T-helper 1 cell treated with Interleukin-12 subunit alpha and Interleukin-12 subunit beta and Interleukin-4 antibody, amounts not matched to agents 30 μg/mL and 1 μg/mL, for 36 hours (primary cell): ENCODE data around the gene ADNP2.
A peak's percentile ranks its signal among the peaks of the same experiment; 100 is the strongest.

Experiments used
- H3K27ac Mint-ChIP-seq: one replicate; pipeline ENCODE4 v1.8.0; 2021; ENCODE audit warnings: mild to moderate bottlenecking, mixed read lengths
- H3K27me3 Mint-ChIP-seq: one replicate; pipeline ENCODE4 v1.8.0; 2021; ENCODE audit warnings: low read depth, mixed read lengths
- H3K36me3 Mint-ChIP-seq: one replicate; pipeline ENCODE4 v1.8.0; 2021; ENCODE audit warnings: low read depth, mixed read lengths
- H3K4me1 Mint-ChIP-seq: one replicate; pipeline ENCODE4 v1.8.0; 2021; ENCODE audit warnings: low read depth, mixed read lengths
- H3K4me3 Mint-ChIP-seq: one replicate; pipeline ENCODE4 v1.8.0; 2021; ENCODE audit warnings: mild to moderate bottlenecking, moderate library complexity, mixed read lengths
- H3K9me3 Mint-ChIP-seq: one replicate; pipeline ENCODE4 v1.8.0; 2021; ENCODE audit warnings: mixed read lengths

ADNP2 gene

GRCh38 chr18:80167331-80167730 is 58.3 kb downstream of the ADNP2 start:
- no peak overlapping the region for H3K27ac Mint-ChIP-seq
- H3K4me3 Mint-ChIP-seq = no peak overlapping the region
- no peaks in the 10 kb centered on the region for H3K36me3 Mint-ChIP-seq
- H3K9me3 Mint-ChIP-seq = peaks cover 13% of the 10 kb centered on the region
- peaks cover 3% of the 10 kb centered on the region for H3K4me1 Mint-ChIP-seq
- H3K27me3 Mint-ChIP-seq = peaks cover 15% of the 10 kb centered on the region

GRCh38 chr18:80167931-80168330 is 58.9 kb downstream of the ADNP2 start:
- no peak overlapping the region for H3K27ac Mint-ChIP-seq
- H3K36me3 Mint-ChIP-seq = no peaks in the 10 kb centered on the region
- H3K27me3 Mint-ChIP-seq = peaks cover 16% of the 10 kb centered on the region
- H3K9me3 Mint-ChIP-seq = peaks cover 13% of the 10 kb centered on the region
- no peak overlapping the region for H3K4me3 Mint-ChIP-seq
- H3K4me1 Mint-ChIP-seq = peaks cover 3% of the 10 kb centered on the region

- Mint-ChIP-seq H3K27ac (no peak overlapping the region), H3K4me3 (no peak overlapping the region), H3K9me3 (peaks cover 13% of the 10 kb centered on the region), H3K36me3 (no peaks in the 10 kb centered on the region), H3K4me1 (peaks cover 3% of the 10 kb centered on the region), H3K27me3 (peaks cover 16% of the 10 kb centered on the region)
Measured at GRCh38 chr18:80168346-80168745, 59.3 kb downstream of the ADNP2 start.

- Mint-ChIP-seq H3K9me3 (peaks cover 13% of the 10 kb centered on the region), H3K4me1 (peaks cover 3% of the 10 kb centered on the region), H3K36me3 (no peaks in the 10 kb centered on the region), H3K27me3 (peaks cover 16% of the 10 kb centered on the region), H3K27ac (no peak overlapping the region), H3K4me3 (no peak overlapping the region)
Measured at GRCh38 chr18:80168982-80169381, 59.9 kb downstream of the ADNP2 start.

- peaks cover 16% of the 10 kb centered on the region for H3K27me3 Mint-ChIP-seq
- peaks cover 8% of the 10 kb centered on the region for H3K9me3 Mint-ChIP-seq
- H3K4me1 Mint-ChIP-seq = peaks cover 3% of the 10 kb centered on the region
- no peak overlapping the region for H3K27ac Mint-ChIP-seq
- no peaks in the 10 kb centered on the region for H3K36me3 Mint-ChIP-seq
- H3K4me3 Mint-ChIP-seq = no peak overlapping the region
Measured at GRCh38 chr18:80169607-80170006, 60.5 kb downstream of the ADNP2 start.

- Mint-ChIP-seq H3K27ac (no peak overlapping the region), H3K27me3 (peaks cover 16% of the 10 kb centered on the region), H3K4me3 (no peak overlapping the region), H3K4me1 (peaks cover 3% of the 10 kb centered on the region), H3K36me3 (no peaks in the 10 kb centered on the region), H3K9me3 (no peaks in the 10 kb centered on the region)
Measured at GRCh38 chr18:80170395-80171053, 61.5 kb downstream of the ADNP2 start.

GRCh38 chr18:80171054-80171872 is 62.2 kb downstream of the ADNP2 start:
- Mint-ChIP-seq H3K9me3 (no peaks in the 10 kb centered on the region), H3K4me3 (no peak overlapping the region), H3K36me3 (no peaks in the 10 kb centered on the region), H3K27ac (no peak overlapping the region), H3K4me1 (peaks cover 5% of the 10 kb centered on the region), H3K27me3 (peaks cover 16% of the 10 kb centered on the region)

GRCh38 chr18:80172056-80172455 is 63.0 kb downstream of the ADNP2 start:
- Mint-ChIP-seq H3K36me3 (no peaks in the 10 kb centered on the region), H3K27ac (no peak overlapping the region), H3K4me3 (no peak overlapping the region), H3K9me3 (no peaks in the 10 kb centered on the region), H3K4me1 (peaks cover 5% of the 10 kb centered on the region), H3K27me3 (peaks cover 19% of the 10 kb centered on the region)

- no peaks in the 10 kb centered on the region for H3K9me3 Mint-ChIP-seq
- H3K27ac Mint-ChIP-seq = no peak overlapping the region
- peaks cover 5% of the 10 kb centered on the region for H3K4me1 Mint-ChIP-seq
- H3K4me3 Mint-ChIP-seq = no peak overlapping the region
- H3K27me3 Mint-ChIP-seq = peaks cover 19% of the 10 kb centered on the region
- no peaks in the 10 kb centered on the region for H3K36me3 Mint-ChIP-seq
Measured at GRCh38 chr18:80173060-80173459, 64.0 kb downstream of the ADNP2 start.

GRCh38 chr18:80175451-80176204 is 66.6 kb downstream of the ADNP2 start:
- Mint-ChIP-seq H3K27me3 (peaks cover 15% of the 10 kb centered on the region), H3K36me3 (no peaks in the 10 kb centered on the region), H3K27ac (peak overlapping the region; percentile 4), H3K9me3 (no peaks in the 10 kb centered on the region), H3K4me3 (no peak overlapping the region), H3K4me1 (peaks cover 5% of the 10 kb centered on the region)

- Mint-ChIP-seq H3K9me3 (no peaks in the 10 kb centered on the region), H3K36me3 (no peaks in the 10 kb centered on the region), H3K4me1 (peaks cover 5% of the 10 kb centered on the region), H3K27ac (no peak overlapping the region), H3K27me3 (peaks cover 13% of the 10 kb centered on the region), H3K4me3 (no peak overlapping the region)
Measured at GRCh38 chr18:80176334-80177073, 67.4 kb downstream of the ADNP2 start.

- Mint-ChIP-seq H3K36me3 (no peaks in the 10 kb centered on the region), H3K4me1 (peaks cover 3% of the 10 kb centered on the region), H3K9me3 (no peaks in the 10 kb centered on the region), H3K27ac (no peak overlapping the region), H3K27me3 (peaks cover 7% of the 10 kb centered on the region), H3K4me3 (no peak overlapping the region)
Measured at GRCh38 chr18:80177128-80177527, 68.1 kb downstream of the ADNP2 start.

GRCh38 chr18:80178935-80179818 is 70.1 kb downstream of the ADNP2 start:
- H3K36me3 Mint-ChIP-seq = no peaks in the 10 kb centered on the region

More at GRCh38 chr18:80178935-80179818, 70.1 kb downstream of the ADNP2 start:
- H3K4me3 Mint-ChIP-seq = no peak overlapping the region
- H3K9me3 Mint-ChIP-seq = no peaks in the 10 kb centered on the region
- H3K27ac Mint-ChIP-seq = no peak overlapping the region
- peaks cover 4% of the 10 kb centered on the region for H3K27me3 Mint-ChIP-seq
- H3K4me1 Mint-ChIP-seq = peaks cover 3% of the 10 kb centered on the region
